Epithelial cell of proximal tubule (primary cell): ENCODE measurements around the gene LRP8. TPM values are rescaled to one million over a fixed set of nuclear protein-coding genes. Genes with fewer than 3 reads are reported as not detected.

ENCODE experiments used
- DNase-seq: peaks from one replicate; pipeline ENCODE4 v3.0.0-alpha.2; 2011; ENCODE audit warnings: low read depth
- H3K4me3 ChIP-seq: 2 replicates; pipeline ENCODE4 v1.5.1; 2011; ENCODE audit warnings: low read depth, mild to moderate bottlenecking, low read length
- CTCF ChIP-seq: conservative IDR thresholded peaks from 2 replicates; pipeline ENCODE4 v1.5.1; 2012; ENCODE audit warnings: low read depth, mild to moderate bottlenecking, low read length
- total RNA-seq: library from RNA; depleted of rRNA; stranded (reverse); fragments of >200 nt; gene quantifications from 2 replicates; pipeline ENCODE4 v1.2.3, GENCODE V29; 2015

The LRP8 gene
- total RNA-seq, 1 donor from 2014 or later: 16.1 TPM

GRCh38 chr1:53220962-53221286 lies 106.9 kb downstream of the LRP8 start:
- TF ChIP-seq CTCF: no peak
- DNase-seq: no peak
- peak overlapping the region; percentile 65 for H3K4me3 ChIP-seq

- peak within 1 kb of the TSS; percentile 65 for H3K4me3 ChIP-seq
- peak; percentile 56 for DNase-seq
- TF ChIP-seq CTCF: no peak
Measured at GRCh38 chr1:53220171-53220961, 107.5 kb downstream of the LRP8 start, which contains the start of gene CZIB. CZIB (minus strand) TSS chr1:53220634; CDS start chr1:53220575, 59 bp downstream.

- H3K4me3 ChIP-seq: peak overlapping the region; percentile 65
- TF ChIP-seq CTCF: no peak
- DNase-seq: no peak
Measured at GRCh38 chr1:53219711-53220110, 108.2 kb downstream of the LRP8 start.

- H3K4me3 ChIP-seq: no peak overlapping the region
- TF ChIP-seq CTCF: no peak
- no peak for DNase-seq
Measured at GRCh38 chr1:53218201-53218600, 109.7 kb downstream of the LRP8 start.

GRCh38 chr1:53214376-53214940 lies 113.4 kb downstream of the LRP8 start:
- no peak for DNase-seq
- TF ChIP-seq CTCF: no peak

GRCh38 chr1:53210954-53211353 lies 116.9 kb downstream of the LRP8 start:
- TF ChIP-seq CTCF: no peak
- no peak overlapping the region for H3K4me3 ChIP-seq
- no peak for DNase-seq

More at GRCh38 chr1:53214376-53214940, 113.4 kb downstream of the LRP8 start:
- no peak overlapping the region for H3K4me3 ChIP-seq

GRCh38 chr1:53210352-53210751 lies 117.5 kb downstream of the LRP8 start:
- H3K4me3 ChIP-seq: no peak overlapping the region
- no peak for TF ChIP-seq CTCF
- no peak for DNase-seq
